ENCODE measurements around the gene PITPNM1.

PITPNM1 gene

DNA sequence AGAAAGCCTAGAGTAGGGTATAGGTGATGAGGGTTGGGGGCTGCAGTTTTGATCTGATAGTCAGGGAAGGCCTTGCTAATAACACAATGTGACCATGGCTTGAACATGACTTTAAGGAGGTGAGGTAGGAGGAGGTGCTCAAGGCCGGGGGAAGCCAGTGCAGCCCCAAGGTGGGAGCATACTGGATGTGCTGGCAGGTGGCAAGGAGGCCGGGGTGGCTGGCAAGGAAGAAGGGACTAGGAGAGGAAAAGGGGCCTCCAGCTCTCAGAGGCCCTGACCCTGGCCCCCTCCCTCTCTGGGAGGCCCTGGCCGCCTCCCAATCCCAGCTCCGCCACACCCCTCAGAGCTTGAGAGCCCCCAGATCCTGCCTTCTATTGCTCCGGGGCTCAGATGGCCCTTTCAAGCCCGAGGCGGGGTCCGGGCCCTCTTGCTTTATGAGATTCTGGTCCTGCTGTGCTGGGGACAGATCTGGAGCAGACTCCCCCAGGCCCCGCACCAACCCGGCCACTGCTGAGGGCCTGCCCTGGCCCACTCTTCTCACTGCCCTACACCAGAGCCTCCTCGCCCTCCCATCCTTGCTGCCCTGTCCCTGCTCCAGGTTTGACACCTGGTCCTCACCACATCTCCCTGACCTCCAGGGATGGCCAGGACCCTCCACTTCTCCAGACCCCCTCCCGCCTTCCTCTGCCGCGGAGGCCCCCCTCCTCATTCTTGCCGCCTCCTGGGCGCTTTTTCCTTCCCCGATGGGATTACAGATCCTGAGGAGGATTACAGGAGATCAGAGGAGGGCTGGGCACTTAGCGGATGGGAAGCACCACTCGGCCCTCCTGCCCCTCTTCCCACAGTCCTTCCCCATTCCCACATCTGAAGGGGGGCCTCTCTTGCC is 1.8 kb downstream of the PITPNM1 start:
- no peak for DNase-seq (ENCODE audit: low read depth)

DNA sequence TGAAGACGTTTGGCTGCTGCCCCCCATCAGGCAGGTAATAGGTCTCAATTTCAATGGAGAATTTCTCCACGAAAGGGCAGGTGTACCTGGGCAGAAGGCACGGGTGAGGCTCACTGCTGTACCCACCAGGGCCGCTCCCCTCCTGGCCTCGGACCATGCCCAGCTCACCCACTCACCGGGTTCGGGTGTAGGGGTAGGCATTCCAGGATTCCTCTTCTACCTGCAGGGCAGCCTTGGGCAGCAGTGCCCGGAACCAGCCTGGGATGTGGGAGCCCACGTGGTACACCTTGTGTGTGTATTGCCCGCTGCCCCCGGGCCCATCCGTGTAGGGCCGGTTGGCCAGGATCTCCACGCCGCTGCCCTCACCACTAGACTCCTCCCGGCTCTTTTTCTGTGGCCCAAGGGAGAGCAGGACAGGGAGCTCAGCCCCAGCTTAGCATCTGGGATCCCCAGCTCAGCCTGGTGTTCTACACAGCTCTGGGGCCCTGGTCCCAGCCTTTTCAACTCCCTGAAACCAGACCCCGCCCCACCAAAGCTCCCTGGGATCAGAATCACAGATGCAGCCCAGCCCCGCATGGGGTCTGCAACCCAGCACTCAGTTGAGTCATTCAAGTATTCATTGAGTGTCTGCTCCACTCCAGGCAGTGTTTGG is 2.7 kb downstream of the PITPNM1 start:
- DNase-seq (ENCODE audit: low read depth): no peak

DNA sequence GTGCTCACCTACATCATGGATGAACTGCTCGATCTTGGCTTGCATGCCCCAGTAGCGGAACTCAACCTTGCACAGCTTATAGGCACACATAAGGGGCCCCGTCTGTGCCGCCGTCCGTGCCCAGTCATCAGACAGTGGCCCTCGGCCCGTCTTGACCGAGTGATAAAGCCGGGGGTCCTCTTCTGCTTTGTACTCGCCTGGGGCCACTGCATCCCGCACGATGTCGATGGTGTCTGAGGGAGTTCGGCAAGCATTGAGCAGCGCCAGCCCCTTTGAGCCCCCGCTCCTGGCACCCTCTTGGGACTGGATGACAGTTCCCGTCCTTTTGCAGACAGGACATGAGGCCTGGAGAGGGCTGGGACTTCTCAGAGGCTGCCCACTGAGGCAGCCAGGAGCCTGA is 3.3 kb downstream of the PITPNM1 start:
- no peak for DNase-seq (ENCODE audit: low read depth)

DNA sequence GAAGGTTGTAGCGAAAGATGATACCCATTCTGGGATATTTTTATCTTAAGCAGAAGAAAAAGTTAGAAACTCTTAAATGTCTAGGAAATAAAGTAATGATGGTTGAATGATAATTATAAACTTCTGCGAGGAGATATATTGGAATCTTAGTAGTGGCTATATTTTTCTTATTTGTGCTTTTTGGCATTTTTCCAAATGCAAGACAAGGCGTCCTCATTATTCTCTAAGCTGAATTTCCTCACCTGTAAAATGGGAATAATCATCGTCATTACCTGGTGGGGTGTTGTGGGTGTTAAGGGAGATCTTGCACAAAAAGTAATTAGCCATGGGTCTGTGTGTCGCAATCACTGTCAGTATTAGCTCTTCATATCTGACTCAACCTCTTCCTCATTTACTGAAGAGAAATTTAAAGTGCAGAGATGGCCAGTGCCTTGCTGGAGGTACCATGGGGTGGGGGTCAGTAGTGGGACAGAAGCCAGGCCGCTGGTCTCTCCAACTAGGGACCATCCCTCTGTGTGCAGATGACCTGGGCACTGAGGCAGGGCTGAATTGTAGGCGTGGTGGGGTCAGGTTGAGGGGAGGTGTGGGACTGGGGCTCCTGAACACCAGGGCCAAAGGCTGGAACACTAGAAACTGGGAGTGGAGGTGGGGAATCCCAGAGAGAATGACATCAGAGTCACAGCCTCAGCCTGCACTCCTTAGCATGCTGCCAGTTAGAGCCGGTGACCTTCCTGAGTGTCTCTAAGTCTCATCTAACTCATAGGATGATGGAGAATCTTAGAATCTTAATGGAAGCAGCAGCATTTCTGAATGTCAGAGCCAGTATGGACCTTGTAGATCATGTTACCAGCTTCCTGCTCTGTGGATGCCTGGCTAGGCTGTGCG is 4.1 kb downstream of the PITPNM1 start:
- DNase-seq (ENCODE audit: low read depth): no peak

DNA sequence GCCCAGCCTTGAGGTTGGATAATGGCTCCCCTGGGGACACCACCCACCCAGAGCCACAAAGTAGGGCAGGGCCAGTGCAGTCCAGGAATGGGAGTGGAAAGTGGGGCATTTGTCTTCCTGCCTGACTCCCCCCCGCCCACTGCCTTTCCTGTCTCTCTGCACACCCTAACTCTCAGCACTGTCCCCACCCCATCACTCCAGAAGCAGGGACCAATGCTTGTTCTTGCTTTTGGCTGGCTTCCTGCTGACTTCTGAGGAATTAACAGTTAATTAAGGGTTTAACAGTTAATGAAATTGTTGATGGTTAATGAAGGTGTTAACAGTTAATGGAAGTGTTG is 4.7 kb downstream of the PITPNM1 start:
- no peak for DNase-seq (ENCODE audit: low read depth)

DNA sequence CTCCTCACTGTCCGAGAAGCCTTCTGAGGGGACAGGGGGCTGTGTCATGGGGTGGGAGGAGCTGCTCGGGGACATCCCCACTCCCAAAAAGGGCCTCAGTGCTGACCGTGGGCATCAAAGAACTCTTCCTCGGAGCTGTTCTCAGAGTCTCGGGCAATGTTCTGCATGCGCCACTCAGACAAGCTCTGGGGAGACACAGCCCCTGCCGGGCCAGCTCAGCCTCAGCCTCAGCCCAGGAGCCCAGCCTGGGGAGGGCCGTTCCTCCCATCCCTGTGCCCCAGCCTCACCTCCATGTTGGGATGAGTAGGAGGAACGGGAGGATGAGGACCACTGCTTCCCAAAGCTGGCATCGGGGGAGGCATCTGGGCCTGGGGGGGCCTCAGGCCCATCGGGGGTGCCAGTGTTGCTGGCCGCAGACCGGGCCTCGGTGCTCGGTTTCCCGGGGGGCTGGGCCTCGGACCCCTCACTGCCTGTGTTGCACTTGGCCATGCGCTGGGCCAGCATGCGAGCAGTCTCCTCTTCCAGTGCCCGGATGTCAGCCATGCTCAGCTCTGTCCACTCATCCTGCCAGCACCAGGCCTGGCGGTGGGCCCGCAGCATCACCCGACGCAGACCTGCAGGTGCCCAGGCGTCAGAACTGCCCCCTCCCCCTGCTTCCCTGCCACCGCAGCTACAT is 5.2 kb downstream of the PITPNM1 start:
- DNase-seq (ENCODE audit: low read depth): no peak

DNA sequence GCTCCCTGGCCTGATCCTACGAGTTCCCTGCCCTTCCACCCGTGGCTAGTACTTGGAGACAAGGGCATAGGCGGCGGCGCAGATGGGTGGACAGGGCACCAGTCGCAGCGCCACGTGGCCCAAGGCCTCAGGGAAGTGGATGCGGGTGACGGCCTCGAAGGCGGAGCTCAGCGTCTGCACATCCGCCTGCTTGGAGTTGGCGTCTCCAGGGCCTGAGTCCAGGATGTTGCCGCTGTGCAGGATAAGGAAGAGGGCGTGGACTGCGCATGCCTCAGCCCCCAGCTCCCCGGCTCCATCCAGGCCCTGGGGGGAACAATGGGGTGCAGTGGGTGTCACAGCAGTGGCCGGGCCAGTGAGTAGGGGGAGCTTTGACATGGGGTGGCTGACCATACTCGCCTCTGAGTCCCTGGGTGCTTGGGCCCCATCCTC is 6.6 kb downstream of the PITPNM1 start:
- no peak for DNase-seq (ENCODE audit: low read depth)

DNA sequence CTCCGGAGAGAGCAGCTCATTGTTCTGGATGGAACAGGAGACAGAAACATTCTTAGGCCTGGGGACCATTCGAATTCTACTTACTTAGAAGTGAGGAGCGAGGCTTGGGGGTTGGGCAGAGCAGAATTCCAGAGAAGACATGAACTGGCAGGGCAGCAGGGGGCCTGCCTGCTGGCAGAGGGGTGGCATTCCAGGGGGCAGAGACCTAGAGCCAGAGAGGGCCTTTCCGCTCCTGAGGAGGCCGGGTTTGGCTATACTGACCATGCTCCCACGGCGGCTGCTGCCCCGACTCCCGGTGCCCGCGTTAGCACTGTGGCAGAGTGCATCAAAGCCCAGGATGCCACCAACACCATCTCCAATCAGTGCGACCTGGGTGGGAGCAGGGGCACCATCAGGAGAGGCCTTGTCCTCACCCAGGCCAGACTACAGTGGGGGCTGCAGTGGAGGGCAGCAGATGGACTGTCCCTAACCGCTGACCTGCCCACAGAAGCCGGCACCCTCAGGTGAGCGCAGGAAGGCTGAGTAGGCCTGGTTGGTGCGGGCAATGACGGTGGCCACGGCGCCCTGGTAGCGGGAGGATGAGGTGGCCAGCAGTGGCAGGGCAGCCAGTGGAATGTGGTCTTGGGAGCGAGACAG is 7.4 kb downstream of the PITPNM1 start:
- DNase-seq (ENCODE audit: low read depth): no peak

DNA sequence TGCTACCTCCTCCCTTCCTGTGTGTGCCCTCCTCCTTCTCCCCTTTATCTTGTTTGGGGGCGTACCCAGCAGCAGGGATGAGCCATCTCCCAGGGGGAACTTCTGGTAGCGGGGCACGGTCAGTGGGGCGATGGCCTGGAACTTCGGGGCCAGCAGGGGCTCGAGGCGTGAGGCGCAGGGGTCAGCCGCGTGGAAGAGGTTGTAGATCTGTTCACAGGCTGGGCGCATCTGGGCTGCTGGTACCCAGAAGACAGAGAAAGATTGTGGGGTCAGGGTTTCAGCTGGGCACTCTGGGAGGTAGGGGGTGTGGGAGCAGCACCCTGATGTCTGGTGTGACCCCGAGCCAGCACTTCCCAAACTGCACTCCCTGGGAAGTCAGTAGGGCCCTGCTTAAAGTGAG is 9.1 kb downstream of the PITPNM1 start:
- DNase-seq (ENCODE audit: low read depth): no peak

DNA sequence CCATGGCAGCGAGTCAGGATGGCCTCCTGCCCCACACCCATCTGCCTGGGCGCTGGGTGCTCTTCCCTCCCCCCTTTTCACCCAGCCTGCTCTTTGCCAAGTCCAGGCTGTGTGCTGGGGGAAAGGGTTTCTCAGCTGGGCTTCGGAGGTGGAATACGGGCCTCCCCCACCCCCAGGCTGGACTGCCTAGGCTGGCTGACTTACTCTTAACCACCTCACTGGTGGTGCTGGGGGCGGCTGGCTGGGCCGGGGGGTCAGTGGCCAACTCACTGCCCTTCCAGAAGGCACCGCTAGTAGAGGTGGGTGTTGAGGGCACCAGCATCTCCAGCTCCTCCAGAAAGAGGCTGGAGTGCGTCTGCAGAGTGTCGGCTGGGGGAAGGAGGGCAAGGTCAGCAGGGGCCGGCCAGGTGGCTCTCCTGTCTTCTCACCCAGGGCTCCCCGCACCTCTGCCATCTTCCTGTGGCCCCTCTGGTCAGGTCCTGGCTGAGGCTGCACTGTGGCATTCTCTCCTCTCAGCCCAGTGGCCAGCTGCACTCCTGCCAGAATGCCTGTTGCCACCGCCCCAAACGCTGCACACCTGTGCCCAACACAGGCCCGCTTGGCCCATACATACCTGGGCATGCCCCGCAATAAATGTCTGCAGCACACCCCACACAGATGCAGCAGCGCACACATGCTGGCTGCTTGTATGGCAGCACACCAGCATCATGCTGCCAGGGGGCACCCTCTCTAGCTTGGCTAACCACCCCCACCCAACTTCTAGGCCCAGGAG is 9.7 kb downstream of the PITPNM1 start:
- DNase-seq (ENCODE audit: low read depth): no peak

DNA sequence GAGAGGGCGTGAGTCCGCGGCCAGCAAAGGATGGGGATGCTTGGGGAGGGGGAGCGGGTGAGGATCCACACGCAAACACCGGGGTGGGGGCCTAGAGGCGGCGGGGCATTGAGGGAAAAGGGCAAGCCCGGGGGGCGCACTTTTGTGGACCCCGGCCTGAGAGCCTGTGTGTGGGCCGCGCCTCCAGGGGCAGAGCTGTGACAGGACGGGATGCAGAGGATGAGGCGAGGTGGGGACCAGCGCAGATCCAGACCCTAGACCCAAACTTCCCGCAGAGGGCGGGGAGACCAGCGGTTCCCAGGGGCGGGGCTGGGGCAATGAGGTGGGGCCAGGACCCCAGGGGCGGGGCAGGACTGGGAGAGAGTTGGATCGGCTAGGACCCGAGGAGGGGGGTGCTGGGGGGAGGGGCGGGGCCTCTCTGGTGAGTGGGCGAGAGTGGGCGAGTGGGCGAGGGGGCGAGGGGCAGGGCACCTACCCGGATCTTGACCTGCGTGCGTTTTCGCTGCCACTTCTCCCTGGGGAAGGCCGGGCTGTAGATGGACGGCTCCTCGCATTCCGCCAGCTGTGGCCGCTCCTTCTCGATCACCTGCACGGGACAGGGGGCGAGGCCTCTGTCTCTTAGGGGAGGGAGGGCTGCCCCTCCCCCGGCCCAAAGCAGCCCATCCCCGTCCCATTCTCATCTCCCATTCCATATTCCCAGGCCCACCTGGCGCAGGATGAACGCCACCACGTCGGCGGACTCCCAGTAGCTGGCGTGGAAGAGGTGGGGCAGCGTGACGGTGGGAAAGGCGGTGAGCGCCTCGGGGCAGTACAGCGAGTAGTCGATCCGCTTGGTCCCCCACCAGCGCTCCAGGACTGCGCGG is 10.6 kb downstream of the PITPNM1 start:
- no peak for DNase-seq (ENCODE audit: low read depth)

DNA sequence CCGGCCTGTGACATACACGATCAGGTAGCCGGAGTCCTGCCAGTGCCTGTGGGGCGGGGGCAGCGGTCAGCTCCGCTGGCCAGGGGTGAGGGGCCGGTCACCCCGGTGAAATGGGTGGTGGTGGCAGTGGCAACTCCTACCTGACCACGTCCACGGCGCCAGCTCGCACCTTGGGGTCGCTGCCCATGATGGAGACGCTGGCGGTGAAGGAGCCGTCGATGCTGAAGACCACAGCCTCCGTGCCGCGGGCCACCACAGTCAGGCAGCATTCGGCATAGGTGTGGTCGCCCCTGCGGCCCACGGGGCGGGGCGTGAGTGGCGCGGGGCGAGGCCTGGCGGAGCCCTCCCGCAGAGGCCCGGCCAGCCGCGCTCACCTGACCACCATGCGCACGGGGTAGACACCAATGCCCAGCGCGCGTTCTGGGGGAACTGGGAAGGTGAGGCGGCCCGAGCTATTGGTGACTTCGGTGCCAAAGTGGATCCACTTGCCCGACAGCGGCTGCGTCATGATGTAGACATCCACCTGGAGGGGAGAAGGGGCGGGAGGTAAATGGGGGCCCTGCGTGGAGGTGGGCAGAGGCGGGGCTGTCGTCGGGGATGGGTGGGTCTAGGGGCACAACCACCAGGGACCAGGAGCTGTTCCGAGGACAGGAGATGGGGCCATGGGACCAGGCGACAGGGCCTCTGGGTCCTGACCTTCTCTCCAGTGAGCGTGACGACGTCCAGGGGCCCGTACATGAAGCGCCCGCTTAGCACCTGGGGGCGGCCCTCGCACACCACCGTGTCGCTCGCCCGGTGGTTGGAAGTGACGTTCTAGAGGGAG is 11.4 kb downstream of the PITPNM1 start:
- DNase-seq (ENCODE audit: low read depth): no peak

DNA sequence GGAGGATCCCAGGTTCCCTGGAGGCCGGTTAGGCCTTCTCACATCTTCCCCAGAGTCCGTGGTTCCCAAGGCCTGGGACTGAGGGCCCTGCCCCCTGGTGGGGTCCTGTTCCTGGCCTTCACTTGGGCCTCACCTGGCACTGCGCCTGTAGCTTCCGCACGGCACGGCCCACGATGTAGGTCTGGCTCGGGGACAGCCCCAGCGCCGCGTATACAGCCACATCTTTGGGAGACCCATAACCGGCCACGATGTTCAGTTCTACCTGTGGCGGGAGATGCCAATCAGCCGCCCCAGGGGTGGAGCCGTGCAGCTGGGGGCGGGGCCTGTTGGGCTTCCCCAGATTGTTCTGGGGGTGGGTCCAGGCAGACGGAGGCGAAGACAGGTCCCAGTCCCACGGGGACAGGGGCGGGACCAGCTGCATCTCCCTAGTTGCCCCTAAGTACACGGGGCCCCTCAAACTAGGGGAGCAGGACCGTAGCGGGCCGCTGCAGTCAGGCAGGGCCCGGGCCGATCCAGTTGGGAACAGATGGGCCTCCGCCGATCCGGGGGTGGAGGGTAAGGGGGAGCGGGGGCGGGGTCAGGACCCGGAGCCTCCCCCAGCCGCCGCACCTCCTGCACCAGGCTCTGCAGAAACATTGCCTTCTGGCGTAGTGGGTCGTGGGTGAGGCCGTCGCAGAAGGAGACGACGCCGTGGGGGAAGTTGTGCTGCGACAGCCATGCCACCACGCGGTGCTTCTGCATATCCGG is 12.2 kb downstream of the PITPNM1 start:
- DNase-seq (ENCODE audit: low read depth): no peak

DNA sequence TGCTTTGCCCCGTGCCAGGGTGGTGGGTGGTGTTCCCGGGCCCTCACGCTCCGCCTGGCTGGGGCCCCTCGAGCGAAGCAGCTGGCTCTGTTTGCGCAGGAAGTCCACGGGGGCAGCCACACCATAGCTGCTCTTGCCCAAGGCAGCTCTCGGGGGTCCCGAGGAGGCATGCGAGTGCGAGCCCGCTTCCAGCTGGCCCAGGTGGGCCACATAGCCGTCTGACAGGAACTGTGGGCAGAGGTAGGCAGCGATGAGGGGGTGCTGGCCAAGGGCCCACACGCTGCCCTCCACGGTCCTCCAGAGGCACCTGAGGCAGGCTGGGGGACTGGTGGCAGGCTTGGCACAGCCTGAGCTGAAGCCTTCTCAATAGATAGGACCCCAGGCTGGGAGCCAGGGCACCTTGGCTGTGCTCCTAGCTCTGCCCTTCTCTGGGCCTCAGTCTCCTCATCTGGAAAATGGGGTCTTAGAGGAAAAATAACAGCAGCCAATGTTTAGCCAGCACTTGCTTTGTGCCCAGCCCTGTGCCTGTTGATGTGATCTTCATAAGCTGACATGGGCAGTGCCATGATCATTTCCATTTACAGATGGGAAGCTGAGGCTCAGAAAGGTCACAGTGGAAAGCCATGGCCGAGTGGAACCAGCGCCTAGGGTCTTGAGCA is 13.0 kb downstream of the PITPNM1 start:
- DNase-seq (ENCODE audit: low read depth): no peak

DNA sequence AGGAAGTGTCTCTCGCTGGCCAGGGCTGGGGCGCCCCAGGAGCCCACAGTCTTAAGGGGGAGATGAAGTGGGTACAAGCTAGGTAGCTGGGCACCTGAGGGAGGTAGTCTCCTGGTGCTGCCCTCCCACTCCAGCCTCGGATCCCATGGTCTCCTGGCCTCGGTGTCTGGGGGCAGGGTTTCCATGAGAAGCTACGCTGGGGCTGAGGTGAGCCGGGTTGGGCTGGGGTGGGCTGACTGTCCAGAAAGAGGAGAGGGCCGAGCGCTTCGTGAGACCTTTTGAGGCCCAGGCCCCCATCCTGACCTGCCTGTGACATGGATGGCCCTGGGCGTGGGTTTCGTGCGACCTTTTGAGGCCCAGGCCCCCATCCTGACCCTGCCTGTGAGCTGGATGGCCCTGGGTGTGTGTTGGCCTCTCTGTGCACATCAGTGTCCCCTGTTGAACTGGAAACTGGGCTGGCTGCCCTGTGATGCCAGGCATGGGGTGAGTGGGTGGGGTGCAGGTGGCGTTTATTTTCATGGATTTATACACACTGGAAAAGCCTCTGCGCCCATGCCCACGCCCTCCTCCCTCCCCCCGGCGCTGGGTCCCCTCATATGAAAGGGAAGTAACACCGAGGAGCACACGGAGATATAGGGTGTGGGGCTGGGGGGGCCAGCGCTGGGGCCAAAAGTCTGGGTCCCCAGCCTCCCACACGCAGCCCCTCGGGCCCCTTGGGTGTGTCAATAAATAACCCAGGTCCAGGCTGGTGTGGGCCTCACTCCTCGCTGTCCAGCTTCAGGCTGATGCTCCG is 13.7 kb downstream of the PITPNM1 start:
- DNase-seq (ENCODE audit: low read depth): no peak

DNA sequence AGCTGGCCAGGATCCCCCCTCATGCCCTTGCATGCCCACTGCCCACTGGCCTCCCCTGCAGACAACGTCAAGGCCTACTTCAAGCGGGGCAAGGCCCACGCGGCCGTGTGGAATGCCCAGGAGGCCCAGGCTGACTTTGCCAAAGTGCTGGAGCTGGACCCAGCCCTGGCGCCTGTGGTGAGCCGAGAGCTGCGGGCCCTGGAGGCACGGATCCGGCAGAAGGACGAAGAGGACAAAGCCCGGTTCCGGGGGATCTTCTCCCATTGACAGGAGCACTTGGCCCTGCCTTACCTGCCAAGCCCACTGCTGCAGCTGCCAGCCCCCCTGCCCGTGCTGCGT is 14.5 kb downstream of the PITPNM1 start:
- DNase-seq (ENCODE audit: low read depth): no peak
